HUES64 (cell line): ENCODE measurements around the gene SLC2A8.

Experiments used
- H3K27ac ChIP-seq: 2 replicates; pipeline ENCODE4 v1.7.0; 2013; ENCODE audit warnings: low read depth, low read length, inconsistent platforms
- H3K27me3 ChIP-seq: 2 replicates; pipeline ENCODE4 v1.6.1; 2013; ENCODE audit warnings: mild to moderate bottlenecking, low read length; ENCODE audit not compliant: insufficient read depth
- H3K36me3 ChIP-seq: 2 replicates; pipeline ENCODE4 v1.6.1; 2013; ENCODE audit warnings: mild to moderate bottlenecking, low read length; ENCODE audit not compliant: insufficient read depth
- H3K4me1 ChIP-seq: 2 replicates; pipeline ENCODE4 v1.6.1; 2013; ENCODE audit warnings: mild to moderate bottlenecking, low read length, moderate library complexity; ENCODE audit not compliant: insufficient read depth
- H3K4me3 ChIP-seq: 2 replicates; pipeline ENCODE4 v1.5.1; 2013; ENCODE audit warnings: mild to moderate bottlenecking, low read length, moderate library complexity
- H3K9ac ChIP-seq: 2 replicates; pipeline ENCODE4 v1.6.1; 2013; ENCODE audit warnings: mild to moderate bottlenecking, low read depth, low read length
- H3K9me3 ChIP-seq: 2 replicates; pipeline ENCODE4 v1.6.1; 2013; ENCODE audit warnings: low read depth, low read length; ENCODE audit not compliant: insufficient read depth
- WGBS: fragments of 150-250, 120-280 bp; methylation state at CpG from one replicate; pipeline ENCODE4 v1.1.7; 2013; ENCODE audit warnings: missing lambda C conversion rate; 5-methylcytosine and 5-hydroxymethylcytosine counted together

Gene SLC2A8

DNA sequence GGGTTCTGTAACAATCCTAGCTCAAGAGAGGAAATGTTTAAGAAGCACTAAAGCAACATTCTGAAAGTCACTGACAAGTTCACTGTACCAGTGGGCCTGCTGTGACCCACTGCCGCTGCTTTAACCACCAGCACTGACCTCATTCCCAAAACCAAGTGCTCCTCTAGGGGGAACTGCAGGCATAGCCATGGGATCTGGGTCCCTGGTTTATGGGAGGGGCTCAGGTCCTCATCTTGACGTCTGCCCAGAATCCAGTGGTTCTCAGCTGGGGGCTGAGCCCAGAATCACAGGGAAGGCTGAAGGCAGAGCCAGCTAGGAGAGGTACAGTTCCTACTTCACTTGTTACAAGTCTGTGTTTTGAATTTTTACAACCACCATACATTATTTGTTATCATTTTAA lies 36.1 kb upstream of the SLC2A8 start:
- H3K36me3 ChIP-seq: peaks cover 4% of the 10 kb centered on the region; the same call in 1 of the 2 replicates
- no peak overlapping the region for H3K27ac ChIP-seq
- H3K27me3 ChIP-seq: no peaks in the 10 kb centered on the region
- 44% methylated on average over 2 of the region's 2 CpGs for WGBS
- H3K9ac ChIP-seq: no peak overlapping the region
- H3K4me1 ChIP-seq: no peaks in the 10 kb centered on the region
- H3K4me3 ChIP-seq: no peak overlapping the region
- H3K9me3 ChIP-seq: no peaks in the 10 kb centered on the region

DNA sequence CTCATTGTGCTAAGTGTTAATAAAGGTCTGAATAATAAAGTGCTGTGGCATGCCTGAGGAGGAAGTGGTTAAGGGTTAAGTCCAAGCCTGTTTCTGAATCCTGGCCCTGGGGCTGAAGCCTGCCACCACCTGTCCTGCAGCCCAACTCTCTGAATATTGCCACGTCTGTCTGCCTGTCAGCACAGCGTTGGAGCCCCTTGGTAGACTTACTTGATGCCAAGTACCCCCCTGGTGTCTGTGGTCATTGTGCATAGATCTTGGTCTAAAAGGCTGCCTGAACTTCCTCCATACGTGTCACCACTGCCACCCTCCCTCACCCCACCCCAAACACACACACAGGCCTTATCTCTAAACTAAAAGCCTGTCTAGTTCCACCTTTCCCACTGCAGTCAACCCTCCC lies 35.4 kb upstream of the SLC2A8 start:
- no peaks in the 10 kb centered on the region for H3K27me3 ChIP-seq
- WGBS: 86% methylated on average over 3 of the region's 3 CpGs
- H3K27ac ChIP-seq: no peak overlapping the region
- no peak overlapping the region for H3K9ac ChIP-seq
- no peaks in the 10 kb centered on the region for H3K4me1 ChIP-seq
- H3K9me3 ChIP-seq: no peaks in the 10 kb centered on the region
- H3K4me3 ChIP-seq: no peak overlapping the region
- peaks cover 4% of the 10 kb centered on the region; the same call in 1 of the 2 replicates for H3K36me3 ChIP-seq

DNA sequence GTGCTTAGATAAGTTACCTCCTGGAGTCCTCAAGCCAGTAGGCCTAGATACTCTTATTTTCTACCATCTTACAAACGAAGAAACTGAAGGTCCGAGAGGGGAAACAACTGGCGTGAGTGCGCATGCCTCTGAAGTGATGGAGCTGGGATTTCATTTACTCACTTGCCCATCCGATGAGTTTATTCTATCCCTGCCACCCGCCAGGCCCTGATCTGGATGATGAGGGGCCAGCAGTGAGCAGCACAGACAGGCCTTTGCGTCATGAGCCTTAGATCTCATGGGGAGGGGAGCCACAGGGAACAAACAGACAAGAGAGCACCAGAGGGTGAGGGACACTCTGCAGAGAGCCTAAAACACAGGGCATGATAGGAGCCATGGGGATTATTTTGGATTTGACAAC lies 34.1 kb upstream of the SLC2A8 start:
- WGBS: 96% methylated on average over 7 of the region's 7 CpGs

DNA sequence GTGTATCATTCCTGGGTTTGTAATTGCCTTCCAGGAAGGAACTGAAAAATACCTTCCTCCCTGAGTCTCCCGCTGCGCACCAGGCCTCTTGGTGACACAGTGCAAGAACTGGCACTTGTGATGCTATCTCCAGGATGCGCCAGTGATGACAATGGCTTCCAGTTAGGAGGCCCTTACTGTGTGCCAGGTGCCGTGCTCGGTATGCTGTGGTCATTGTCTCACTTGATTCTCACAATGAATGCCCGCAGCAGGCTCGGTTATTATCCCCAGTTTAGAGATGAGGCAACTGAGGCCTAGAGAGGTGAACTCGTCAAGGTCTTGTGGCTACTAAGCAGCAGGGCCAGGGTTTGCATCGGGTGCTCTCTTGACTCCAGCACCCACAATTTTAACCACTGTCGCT lies 31.5 kb upstream of the SLC2A8 start:
- Histone ChIP-seq H3K27me3 (no peaks in the 10 kb centered on the region), H3K4me1 (no peaks in the 10 kb centered on the region), H3K9ac (no peak overlapping the region), H3K9me3 (no peaks in the 10 kb centered on the region), H3K27ac (no peak overlapping the region), H3K36me3 (peaks cover 2% of the 10 kb centered on the region; the same call in 1 of the 2 replicates), H3K4me3 (no peak overlapping the region)
- 95% methylated on average over 10 of the region's 10 CpGs for WGBS

More for the DNA sequence above, 34.1 kb upstream of the SLC2A8 start:
- no peaks in the 10 kb centered on the region for H3K4me1 ChIP-seq
- H3K9ac ChIP-seq: no peak overlapping the region
- H3K36me3 ChIP-seq: peaks cover 2% of the 10 kb centered on the region; the same call in 1 of the 2 replicates
- H3K4me3 ChIP-seq: no peak overlapping the region
- H3K9me3 ChIP-seq: no peaks in the 10 kb centered on the region
- no peaks in the 10 kb centered on the region for H3K27me3 ChIP-seq
- H3K27ac ChIP-seq: no peak overlapping the region

DNA sequence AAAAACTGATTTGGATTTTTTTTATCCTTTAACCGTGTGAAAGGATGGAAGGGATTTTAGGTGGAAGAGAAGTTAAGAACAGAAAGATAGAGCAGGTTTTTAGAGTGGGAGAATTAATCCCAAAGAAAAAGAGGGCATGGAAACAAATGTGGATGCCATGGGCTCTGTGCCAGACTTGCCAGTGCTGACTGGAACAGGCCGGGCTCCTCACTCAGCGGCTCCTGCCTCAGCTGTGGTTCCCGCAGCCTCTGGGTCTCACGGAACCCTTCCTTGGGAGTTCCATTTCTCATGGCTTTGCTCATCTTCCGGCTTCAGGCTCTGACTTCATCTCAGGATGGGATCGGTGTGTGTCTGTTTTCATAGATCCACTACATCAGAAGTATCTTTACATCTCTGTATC lies 30.4 kb upstream of the SLC2A8 start:
- H3K27ac ChIP-seq: no peak overlapping the region
- no peak overlapping the region for H3K4me3 ChIP-seq
- H3K9me3 ChIP-seq: no peaks in the 10 kb centered on the region
- no peaks in the 10 kb centered on the region for H3K27me3 ChIP-seq
- no peaks in the 10 kb centered on the region for H3K4me1 ChIP-seq
- no peak overlapping the region for H3K9ac ChIP-seq
- 97% methylated on average over 7 of the region's 7 CpGs for WGBS
- peaks cover 2% of the 10 kb centered on the region; the same call in 1 of the 2 replicates for H3K36me3 ChIP-seq

DNA sequence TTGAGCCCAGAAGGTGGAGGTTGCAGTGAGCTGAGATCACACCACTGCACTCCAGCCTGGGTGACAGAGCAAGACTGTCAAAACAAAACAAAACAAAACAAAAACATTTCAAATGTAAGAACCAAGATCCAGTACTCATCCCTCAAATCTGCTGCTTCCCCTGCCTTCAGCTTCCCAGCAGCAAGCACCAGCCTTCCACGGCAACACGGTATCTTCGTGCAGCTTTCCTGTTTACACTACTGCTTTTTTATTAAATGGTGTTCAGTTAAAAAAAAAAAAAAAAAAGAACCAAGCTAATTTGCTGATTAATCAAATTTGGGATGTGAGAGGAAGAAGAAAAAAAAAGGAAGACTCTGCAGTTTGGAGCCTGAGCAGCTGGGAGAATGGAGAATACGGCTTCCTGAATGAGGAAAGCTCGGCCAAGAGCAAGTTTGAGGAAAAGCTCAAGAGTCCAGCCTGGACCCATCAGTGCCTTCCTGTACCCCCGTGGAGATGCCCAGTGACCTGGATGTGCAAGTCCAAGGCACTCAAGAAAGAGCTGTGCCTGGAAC lies 28.0 kb upstream of the SLC2A8 start:
- Histone ChIP-seq H3K9me3 (no peaks in the 10 kb centered on the region), H3K4me1 (peaks cover 9% of the 10 kb centered on the region; the same call in 1 of the 2 replicates), H3K9ac (no peak overlapping the region), H3K27me3 (no peaks in the 10 kb centered on the region), H3K27ac (no peak overlapping the region), H3K4me3 (no peak overlapping the region), H3K36me3 (peaks cover 2% of the 10 kb centered on the region; the same call in 1 of the 2 replicates)
- WGBS: 97% methylated on average over 6 of the region's 6 CpGs

DNA sequence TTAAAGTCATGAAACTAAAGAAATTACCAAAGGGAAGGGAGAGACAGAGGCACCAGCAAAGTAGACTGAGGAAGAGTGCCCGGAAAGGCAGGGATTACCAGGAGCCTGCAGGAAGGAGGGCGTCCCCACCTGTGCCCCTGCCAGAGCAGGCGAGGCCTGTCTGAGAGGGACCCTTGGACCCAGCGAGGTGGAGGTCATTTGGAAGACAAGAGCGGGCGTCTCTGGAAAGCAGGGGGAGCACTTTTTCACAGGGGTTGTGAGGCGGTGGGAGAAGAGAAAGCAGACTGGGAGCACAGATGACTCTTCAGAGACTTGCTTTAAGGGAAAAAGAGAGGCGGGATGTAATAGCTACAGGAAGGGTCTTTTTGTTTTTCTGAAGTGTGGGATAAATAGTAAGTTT lies 27.5 kb upstream of the SLC2A8 start:
- WGBS: 79% methylated on average over 8 of the region's 8 CpGs
- Histone ChIP-seq H3K4me1 (peaks cover 9% of the 10 kb centered on the region; the same call in 1 of the 2 replicates), H3K9me3 (no peaks in the 10 kb centered on the region), H3K27ac (no peak overlapping the region), H3K4me3 (no peak overlapping the region), H3K9ac (no peak overlapping the region), H3K36me3 (peaks cover 2% of the 10 kb centered on the region; the same call in 1 of the 2 replicates), H3K27me3 (no peaks in the 10 kb centered on the region)

DNA sequence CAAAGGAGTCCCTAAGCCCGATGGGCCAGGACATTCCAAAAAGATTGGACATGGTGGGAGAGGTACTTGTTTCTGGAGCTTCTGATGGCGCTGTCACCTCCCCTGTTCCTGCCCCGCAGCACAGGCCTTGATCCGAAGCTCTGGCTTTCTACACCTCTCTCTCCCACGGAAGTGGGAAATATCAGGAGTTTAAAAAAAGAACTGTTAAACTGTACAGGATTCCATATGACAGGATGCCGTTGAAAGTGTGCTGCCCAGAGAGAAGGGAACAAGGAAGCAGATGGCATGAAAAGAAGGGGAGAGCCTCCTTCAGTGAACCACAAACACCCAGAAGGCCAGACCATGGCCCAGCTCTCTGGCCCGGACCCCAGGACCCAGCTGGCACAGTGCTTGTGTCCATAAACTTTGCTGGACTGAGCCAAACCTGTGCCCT lies 26.8 kb upstream of the SLC2A8 start:
- Histone ChIP-seq H3K27me3 (no peaks in the 10 kb centered on the region), H3K9me3 (no peaks in the 10 kb centered on the region), H3K4me1 (peaks cover 9% of the 10 kb centered on the region; the same call in 1 of the 2 replicates), H3K27ac (no peak overlapping the region), H3K4me3 (no peak overlapping the region), H3K36me3 (peaks cover 2% of the 10 kb centered on the region; the same call in 1 of the 2 replicates), H3K9ac (no peak overlapping the region)
- WGBS: 92% methylated on average over 7 of the region's 7 CpGs

DNA sequence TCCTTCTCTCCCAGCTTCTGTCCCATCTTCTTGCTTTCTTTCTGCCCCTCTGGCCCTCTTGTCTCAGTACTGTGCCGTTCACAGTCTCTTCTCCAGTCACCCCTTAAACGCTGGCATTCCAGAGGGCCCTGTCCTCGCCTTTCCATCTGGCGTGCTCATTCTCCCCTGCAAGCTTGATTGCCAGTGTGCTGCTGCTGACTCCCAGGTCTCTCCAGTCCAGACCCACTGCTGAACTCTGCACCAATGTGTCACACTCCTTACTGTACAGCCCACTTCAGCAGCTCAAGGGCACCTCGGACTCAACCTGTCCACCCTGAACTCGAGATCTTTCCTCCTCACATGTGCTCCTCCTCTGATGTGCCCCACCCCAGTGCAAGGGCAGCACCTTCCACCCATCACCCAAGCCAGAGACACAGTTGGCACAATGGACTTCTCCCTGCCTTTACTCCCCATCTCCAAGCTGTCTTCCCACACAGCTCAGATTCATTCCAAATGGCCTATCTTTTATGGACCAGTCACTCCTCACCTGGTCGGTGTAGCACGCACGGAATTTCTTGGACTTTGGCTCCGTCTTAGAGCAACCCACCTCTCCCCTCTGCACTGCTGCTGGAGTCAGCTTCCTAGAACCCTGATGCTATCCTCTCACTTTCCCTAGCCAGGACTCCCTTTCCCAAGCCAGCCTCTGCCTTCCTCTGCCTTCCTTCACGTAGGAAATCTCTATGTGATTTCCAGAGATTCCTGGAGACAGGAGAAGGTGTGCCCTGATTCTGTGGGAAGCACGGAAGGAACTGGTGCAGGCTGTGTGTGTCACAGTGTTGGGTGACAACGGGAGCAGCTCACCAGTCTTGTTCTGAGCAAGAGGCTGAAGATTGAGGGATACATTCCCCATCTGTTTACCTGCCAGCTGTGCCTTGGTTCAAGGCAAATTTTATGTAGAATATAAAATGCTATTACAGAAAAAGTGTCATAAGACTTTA lies 26.0 kb upstream of the SLC2A8 start:
- H3K27me3 ChIP-seq: no peaks in the 10 kb centered on the region
- WGBS: 92% methylated on average over 13 of the region's 13 CpGs

DNA sequence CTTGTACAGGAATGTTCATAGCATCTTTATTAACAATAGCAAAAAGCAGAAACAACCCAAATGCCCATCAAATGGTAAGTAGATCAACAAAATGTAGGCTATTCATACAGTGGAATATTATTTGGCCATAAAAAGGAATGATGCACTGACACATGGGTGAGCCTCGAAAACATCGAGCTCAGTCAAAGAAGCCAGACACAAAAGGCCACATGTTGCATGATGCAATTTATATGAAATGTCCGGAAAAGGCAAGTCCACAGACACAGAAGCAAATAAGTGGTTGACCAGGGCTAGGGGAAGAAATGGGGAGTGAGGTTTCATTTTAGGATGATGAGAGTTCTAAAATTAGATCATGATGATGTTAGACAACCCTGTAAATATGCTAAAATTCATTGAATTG lies 16.5 kb upstream of the SLC2A8 start:
- H3K4me3 ChIP-seq: no peak overlapping the region
- 97% methylated on average over 3 of the region's 3 CpGs for WGBS
- no peaks in the 10 kb centered on the region for H3K9me3 ChIP-seq
- no peaks in the 10 kb centered on the region for H3K27me3 ChIP-seq
- no peaks in the 10 kb centered on the region for H3K36me3 ChIP-seq
- no peaks in the 10 kb centered on the region for H3K4me1 ChIP-seq
- no peak overlapping the region for H3K9ac ChIP-seq
- no peak overlapping the region for H3K27ac ChIP-seq

More for the DNA sequence above, 26.0 kb upstream of the SLC2A8 start:
- no peak overlapping the region for H3K27ac ChIP-seq
- H3K36me3 ChIP-seq: no peaks in the 10 kb centered on the region
- H3K4me3 ChIP-seq: no peak overlapping the region
- H3K9me3 ChIP-seq: no peaks in the 10 kb centered on the region
- H3K4me1 ChIP-seq: peaks cover 9% of the 10 kb centered on the region; the same call in 1 of the 2 replicates
- no peak overlapping the region for H3K9ac ChIP-seq

DNA sequence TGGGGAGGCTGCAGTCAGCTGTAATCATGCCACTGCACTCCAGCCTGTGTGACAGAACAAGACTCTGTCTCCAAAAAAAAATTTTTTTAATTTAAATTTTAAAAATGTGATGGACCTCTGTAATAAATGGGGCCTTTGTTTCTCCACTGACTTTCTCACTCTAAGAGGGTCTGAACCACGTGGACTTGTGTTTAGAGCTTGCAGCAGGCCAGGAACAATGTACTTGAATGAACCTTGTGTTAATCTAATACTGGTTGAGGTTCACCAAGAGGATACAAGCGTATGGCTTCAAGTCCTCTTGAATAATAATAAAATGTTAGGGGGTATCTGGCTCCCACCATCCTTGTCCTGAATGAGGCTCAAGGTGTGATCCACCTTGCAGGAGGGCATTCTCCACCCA lies 14.4 kb upstream of the SLC2A8 start:
- 86% methylated on average over 2 of the region's 2 CpGs for WGBS
- H3K27ac ChIP-seq: no peak overlapping the region
- no peak overlapping the region for H3K9ac ChIP-seq
- no peak overlapping the region for H3K4me3 ChIP-seq
- no peaks in the 10 kb centered on the region for H3K27me3 ChIP-seq
- no peaks in the 10 kb centered on the region for H3K9me3 ChIP-seq
- H3K4me1 ChIP-seq: no peaks in the 10 kb centered on the region
- H3K36me3 ChIP-seq: no peaks in the 10 kb centered on the region
